ENCODE data around the gene ADAMTS15. TPM values are rescaled to one million over a fixed set of nuclear protein-coding genes. Genes with fewer than 3 reads are reported as not detected.

Gene ADAMTS15
- total RNA-seq, 2 experiments from 2014 or later, result not detected

DNA sequence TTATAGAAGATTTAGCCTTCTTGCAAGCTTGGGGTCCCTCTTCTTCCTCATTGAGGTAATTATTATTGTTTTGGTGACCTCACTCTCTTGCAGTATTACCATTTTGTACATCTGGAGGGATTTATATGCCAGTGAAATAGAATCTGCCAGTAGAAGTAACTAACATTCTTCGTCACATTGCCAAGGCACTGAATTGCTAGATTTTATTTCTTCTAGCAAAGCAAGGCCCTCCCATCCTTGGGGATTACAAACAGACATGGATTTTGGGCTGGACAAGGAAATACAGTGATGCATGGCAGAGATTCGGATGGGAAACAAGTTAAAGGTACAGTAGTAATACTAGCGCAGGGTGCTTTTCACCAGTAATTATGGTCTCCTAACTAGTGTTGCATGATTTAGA, 7.8 kb downstream of the ADAMTS15 start:
- H3K4me3 Mint-ChIP-seq, result no peak overlapping the region
- H3K27ac Mint-ChIP-seq, result no peak overlapping the region
- intact Hi-C loops (cut with micrococcal nuclease), result no loop called here
- H3K27me3 Mint-ChIP-seq (ENCODE audit: low read depth), result peaks cover 5% of the 10 kb centered on the region
- no peaks in the 10 kb centered on the region for H3K36me3 Mint-ChIP-seq (ENCODE audit: low read depth)
- no peaks in the 10 kb centered on the region for H3K9me3 Mint-ChIP-seq
- CTCF ChIA-PET, result interaction anchor here (3.1 kb wide), 1 partner anchor 406 kb away, joined by 11 read pairs; no protein-coding TSS in a partner anchor
- DNase-seq, result no peak
- H3K4me1 Mint-ChIP-seq (ENCODE audit: low read depth), result no peaks in the 10 kb centered on the region

DNA sequence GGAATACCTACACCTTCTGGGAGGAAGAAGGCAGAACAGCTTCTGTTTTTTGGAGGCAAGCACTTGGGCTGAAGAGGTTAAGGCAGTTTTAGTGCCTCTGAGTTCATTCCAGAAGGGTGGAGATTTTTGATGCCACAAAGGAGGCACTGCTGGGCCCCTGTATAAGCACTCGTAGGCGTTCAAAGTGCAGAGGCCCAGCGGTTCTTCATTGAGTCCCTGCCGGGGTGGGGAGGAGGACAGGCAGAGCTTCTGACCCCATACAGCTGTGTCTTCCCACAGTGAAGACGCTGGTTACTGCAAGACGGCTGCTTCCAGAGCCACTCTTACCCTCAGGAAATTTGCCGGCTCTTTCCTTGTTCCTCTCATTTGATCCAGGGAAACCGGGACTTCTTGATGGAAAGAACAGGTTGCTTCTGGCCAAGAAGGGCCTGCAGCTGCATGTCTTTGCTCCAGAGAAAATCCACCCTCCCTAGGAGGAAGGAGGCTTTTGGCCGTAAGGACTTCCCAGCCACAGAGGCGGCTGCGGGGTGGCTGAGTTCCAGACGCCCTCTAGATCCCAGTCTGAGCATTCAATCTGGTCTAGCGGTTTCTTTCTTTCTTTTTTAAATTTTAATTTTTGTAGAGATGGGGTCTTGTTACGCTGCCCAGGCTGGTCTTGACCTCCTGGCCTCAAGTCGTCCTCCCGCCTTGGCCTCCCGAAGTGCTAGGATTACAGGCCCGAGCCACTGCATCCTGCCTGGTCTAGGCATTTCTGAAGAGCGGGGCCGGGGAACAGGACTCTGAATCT, 9.4 kb downstream of the ADAMTS15 start:
- Mint-ChIP-seq H3K4me1 (ENCODE audit: low read depth) (no peaks in the 10 kb centered on the region), H3K4me3 (no peak overlapping the region), H3K36me3 (ENCODE audit: low read depth) (no peaks in the 10 kb centered on the region), H3K9me3 (no peaks in the 10 kb centered on the region), H3K27ac (no peak overlapping the region), H3K27me3 (ENCODE audit: low read depth) (peaks cover 3% of the 10 kb centered on the region)
- CTCF ChIA-PET, result interaction anchor here (3.1 kb wide), 1 partner anchor 405 kb away, joined by 11 read pairs; no protein-coding TSS in a partner anchor
- intact Hi-C loops (cut with micrococcal nuclease), result no loop called here
- no peak for DNase-seq

DNA sequence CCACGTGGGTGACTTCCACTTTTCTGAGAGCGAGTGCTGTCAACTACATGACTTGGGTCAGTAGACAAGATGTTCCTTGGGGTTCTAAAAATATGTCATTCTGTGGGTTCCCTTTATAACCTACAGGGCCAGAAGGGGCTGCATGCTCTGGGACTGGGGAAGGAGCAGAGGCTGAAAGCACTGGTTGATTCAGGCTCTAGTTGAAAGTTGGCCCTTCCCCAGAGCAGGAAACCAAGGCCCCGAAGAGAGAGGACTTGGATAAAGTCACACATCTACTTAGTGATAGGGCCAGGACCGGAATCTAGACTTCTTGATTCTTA, 9.9 kb downstream of the ADAMTS15 start:
- no peaks in the 10 kb centered on the region for H3K4me1 Mint-ChIP-seq (ENCODE audit: low read depth)
- no peak for DNase-seq
- H3K4me3 Mint-ChIP-seq, result no peak overlapping the region
- no peaks in the 10 kb centered on the region for H3K9me3 Mint-ChIP-seq
- intact Hi-C loops (cut with micrococcal nuclease), result no loop called here
- no peaks in the 10 kb centered on the region for H3K36me3 Mint-ChIP-seq (ENCODE audit: low read depth)
- no peak overlapping the region for H3K27ac Mint-ChIP-seq
- peaks cover 3% of the 10 kb centered on the region for H3K27me3 Mint-ChIP-seq (ENCODE audit: low read depth)
- CTCF ChIA-PET, result no interaction called here

DNA sequence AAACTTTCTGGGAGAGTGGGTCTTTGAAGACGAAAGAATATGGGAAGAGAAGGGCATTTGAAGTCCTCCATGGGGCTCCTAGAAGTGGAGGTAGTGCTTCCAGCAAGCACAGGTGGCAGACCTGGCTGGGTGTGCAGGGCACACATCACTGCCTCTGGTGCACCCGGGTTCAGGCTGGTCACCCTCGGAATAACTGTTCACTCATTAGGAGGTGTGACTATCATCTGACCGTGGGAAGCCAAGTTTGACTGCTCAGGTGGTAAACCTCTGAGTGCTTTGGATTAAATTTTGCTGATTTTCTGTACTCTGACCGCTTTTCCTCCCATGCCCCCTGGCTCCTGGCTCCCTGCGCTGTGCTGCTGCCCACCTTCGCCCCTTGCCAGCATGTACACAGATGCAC, 11.1 kb downstream of the ADAMTS15 start:
- CTCF ChIA-PET, result no interaction called here
- H3K36me3 Mint-ChIP-seq (ENCODE audit: low read depth), result no peaks in the 10 kb centered on the region
- H3K9me3 Mint-ChIP-seq, result no peaks in the 10 kb centered on the region
- no peaks in the 10 kb centered on the region for H3K27me3 Mint-ChIP-seq (ENCODE audit: low read depth)
- H3K27ac Mint-ChIP-seq, result no peak overlapping the region
- no peaks in the 10 kb centered on the region for H3K4me1 Mint-ChIP-seq (ENCODE audit: low read depth)
- DNase-seq, result no peak
- intact Hi-C loops (cut with micrococcal nuclease), result no loop called here
- no peak overlapping the region for H3K4me3 Mint-ChIP-seq

DNA sequence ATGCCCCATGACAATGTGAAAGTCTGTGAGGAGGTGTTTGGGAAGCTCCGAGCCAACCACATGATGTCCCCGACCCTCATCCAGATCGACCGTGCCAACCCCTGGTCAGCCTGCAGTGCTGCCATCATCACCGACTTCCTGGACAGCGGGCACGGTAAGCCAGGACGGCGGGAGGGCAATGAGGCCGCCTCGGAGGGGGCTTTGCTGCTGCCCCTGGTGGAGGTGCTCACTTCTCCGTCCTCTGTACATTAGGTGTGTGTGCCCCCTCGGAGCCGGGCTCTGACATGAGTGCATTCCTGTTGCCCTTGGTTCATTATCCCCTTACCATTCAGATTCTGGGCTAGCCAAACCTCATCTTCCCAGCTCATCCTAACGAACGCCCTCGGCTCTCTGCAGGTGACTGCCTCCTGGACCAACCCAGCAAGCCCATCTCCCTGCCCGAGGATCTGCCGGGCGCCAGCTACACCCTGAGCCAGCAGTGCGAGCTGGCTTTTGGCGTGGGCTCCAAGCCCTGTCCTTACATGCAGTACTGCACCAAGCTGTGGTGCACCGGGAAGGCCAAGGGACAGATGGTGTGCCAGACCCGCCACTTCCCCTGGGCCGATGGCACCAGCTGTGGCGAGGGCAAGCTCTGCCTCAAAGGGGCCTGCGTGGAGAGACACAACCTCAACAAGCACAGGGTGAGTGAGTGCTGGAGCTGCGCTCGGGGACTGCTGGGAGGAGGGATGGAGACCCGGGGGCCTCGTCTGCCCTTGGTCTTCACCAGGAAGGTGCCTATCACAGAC, 13.8 kb downstream of the ADAMTS15 start:
- Mint-ChIP-seq H3K27me3 (ENCODE audit: low read depth) (no peaks in the 10 kb centered on the region), H3K9me3 (no peaks in the 10 kb centered on the region), H3K4me1 (ENCODE audit: low read depth) (no peaks in the 10 kb centered on the region), H3K27ac (no peak overlapping the region), H3K4me3 (no peak overlapping the region), H3K36me3 (ENCODE audit: low read depth) (no peaks in the 10 kb centered on the region)
- DNase-seq, result no peak
- intact Hi-C loops (cut with micrococcal nuclease), result no loop called here
- CTCF ChIA-PET, result interaction anchor here (0.6 to 1.3 kb wide), 3 partner anchors 29 to 400 kb away, joined by 3 to 5 read pairs (median 3); no protein-coding TSS in a partner anchor

DNA sequence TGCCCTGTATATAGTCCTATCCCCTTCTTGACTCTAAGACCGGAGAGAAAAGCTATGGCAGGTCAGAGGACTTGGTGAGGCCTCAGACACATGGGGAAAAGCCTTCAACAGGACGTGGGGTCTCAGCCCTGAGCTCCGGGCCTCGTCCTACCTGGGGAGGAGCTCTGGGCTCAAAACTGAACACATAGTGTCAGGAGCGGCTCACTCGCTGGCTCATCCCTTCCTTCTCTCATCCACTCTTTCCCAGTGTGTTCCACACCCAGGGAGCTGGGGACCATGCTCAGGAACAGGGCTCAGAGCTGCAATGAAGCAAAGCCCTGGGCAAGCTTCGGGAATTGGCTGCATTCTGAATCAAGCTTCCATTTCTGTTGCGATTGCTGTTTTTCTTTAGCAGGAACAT, 14.5 kb downstream of the ADAMTS15 start:
- intact Hi-C loops (cut with micrococcal nuclease), result no loop called here
- no peak for DNase-seq
- Mint-ChIP-seq H3K4me1 (ENCODE audit: low read depth) (no peaks in the 10 kb centered on the region), H3K4me3 (no peak overlapping the region), H3K9me3 (no peaks in the 10 kb centered on the region), H3K27me3 (ENCODE audit: low read depth) (no peaks in the 10 kb centered on the region), H3K36me3 (ENCODE audit: low read depth) (no peaks in the 10 kb centered on the region), H3K27ac (no peak overlapping the region)
- CTCF ChIA-PET, result interaction anchor here (0.6 to 1.3 kb wide), 3 partner anchors 28 to 399 kb away, joined by 3 to 5 read pairs (median 3); no protein-coding TSS in a partner anchor

DNA sequence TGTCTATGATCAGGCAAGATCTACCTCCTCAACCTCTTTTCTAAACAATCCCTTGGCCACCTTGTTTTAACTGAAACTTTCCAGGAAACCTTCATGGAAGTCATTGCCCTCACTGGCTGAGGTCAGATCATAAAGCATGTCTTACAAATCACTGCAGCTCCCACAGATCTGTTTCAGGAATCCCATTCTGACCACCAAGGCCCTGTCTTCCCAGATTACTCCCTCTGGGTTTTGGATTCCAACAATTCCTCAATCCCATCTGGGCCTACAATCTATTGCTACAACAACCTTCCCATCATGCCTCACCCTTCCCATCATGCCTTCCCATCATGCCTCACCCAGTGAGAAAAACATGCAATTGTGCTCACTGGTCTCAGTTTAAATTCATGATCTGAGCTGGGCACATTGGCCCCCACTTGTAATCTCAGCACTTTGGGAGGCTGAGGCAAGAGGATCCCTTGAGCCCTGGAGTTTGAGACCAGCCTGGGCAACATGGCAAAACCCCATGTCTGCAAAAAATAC, 15.9 kb downstream of the ADAMTS15 start:
- Mint-ChIP-seq H3K27ac (no peak overlapping the region), H3K36me3 (ENCODE audit: low read depth) (no peaks in the 10 kb centered on the region)

DNA sequence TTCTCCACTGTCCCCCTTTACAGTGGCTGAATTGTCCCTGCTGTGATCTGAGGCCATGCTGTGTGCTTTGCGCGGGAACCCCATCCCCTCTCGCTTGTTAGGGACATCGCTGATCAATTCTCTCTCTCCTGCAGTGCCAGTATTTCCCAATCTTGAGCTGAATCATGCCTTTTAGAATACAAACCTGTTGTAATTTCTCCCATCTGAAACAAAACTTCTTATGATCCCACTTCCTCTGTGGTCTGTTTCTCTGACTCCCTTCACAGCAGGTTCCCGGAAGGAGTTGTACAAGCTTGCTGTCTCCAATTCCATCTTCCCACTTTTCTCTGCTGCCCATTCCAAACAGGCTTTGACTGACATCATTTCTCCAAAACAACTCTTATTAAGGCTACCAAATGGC, 16.8 kb downstream of the ADAMTS15 start:
- CTCF ChIA-PET, result no interaction called here
- Mint-ChIP-seq H3K9me3 (no peaks in the 10 kb centered on the region), H3K27me3 (ENCODE audit: low read depth) (no peaks in the 10 kb centered on the region), H3K36me3 (ENCODE audit: low read depth) (no peaks in the 10 kb centered on the region), H3K4me1 (ENCODE audit: low read depth) (no peaks in the 10 kb centered on the region), H3K4me3 (no peak overlapping the region), H3K27ac (no peak overlapping the region)
- no peak for DNase-seq
- intact Hi-C loops (cut with micrococcal nuclease), result no loop called here

More for the DNA sequence above, 15.9 kb downstream of the ADAMTS15 start:
- no peaks in the 10 kb centered on the region for H3K4me1 Mint-ChIP-seq (ENCODE audit: low read depth)
- no peak for DNase-seq
- CTCF ChIA-PET, result no interaction called here
- no peaks in the 10 kb centered on the region for H3K27me3 Mint-ChIP-seq (ENCODE audit: low read depth)
- no peak overlapping the region for H3K4me3 Mint-ChIP-seq
- H3K9me3 Mint-ChIP-seq, result no peaks in the 10 kb centered on the region
- intact Hi-C loops (cut with micrococcal nuclease), result no loop called here

DNA sequence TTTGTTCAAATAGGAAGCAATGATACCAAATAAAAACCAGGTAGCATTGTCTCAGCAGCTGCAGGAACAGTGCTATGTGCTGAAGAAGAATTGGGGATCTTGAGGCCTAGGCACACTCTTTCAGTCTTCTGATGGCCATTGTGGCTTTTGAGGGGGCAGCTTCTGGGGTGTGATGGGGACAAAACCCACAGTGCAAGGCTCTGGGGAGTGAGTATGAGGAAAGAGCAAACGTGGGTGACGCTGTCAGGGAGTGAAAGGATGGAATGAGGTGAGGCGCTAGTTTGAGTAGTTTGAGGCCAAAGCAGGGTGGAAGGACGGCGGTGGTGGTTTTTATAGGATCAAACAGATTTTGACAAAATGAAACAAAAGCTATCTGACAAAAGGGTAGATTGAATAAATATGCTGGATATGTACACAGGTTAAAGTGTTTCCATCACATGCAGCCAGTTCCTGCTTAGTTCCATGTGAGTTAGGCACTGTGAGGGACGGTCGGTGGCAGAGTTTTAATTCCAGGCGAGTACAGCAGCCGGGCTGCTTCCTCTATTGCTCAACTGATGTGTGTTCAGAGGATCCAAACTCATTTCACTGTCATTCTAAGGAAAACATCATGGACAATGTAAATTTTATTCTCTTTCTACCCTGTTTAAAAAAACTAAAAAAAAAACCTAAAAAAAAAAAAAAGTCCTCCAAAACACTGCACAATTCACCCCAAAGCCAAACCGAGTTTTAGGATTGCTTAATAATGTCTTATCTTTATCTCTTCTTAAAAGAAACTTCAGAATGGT, 18.9 kb downstream of the ADAMTS15 start:
- H3K4me1 Mint-ChIP-seq (ENCODE audit: low read depth), result no peaks in the 10 kb centered on the region
- intact Hi-C loops (cut with micrococcal nuclease), result no loop called here
- no peak for DNase-seq
- CTCF ChIA-PET, result no interaction called here
- no peak overlapping the region for H3K27ac Mint-ChIP-seq
- no peaks in the 10 kb centered on the region for H3K27me3 Mint-ChIP-seq (ENCODE audit: low read depth)
- no peaks in the 10 kb centered on the region for H3K36me3 Mint-ChIP-seq (ENCODE audit: low read depth)
- no peak overlapping the region for H3K4me3 Mint-ChIP-seq
- no peaks in the 10 kb centered on the region for H3K9me3 Mint-ChIP-seq

DNA sequence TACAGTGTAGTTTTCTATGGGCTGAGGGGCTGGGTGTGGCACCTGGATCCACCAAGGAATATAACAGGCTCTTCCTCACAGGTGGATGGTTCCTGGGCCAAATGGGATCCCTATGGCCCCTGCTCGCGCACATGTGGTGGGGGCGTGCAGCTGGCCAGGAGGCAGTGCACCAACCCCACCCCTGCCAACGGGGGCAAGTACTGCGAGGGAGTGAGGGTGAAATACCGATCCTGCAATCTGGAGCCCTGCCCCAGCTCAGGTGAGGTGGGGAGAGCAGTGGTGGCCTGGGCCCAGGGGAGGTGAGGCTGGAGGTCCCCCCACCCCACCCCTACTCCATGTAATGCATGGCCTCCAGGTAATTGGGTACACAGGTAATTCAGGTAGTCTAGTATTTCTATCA, 20.7 kb downstream of the ADAMTS15 start:
- Mint-ChIP-seq H3K4me3 (no peak overlapping the region), H3K36me3 (ENCODE audit: low read depth) (no peaks in the 10 kb centered on the region), H3K27ac (no peak overlapping the region), H3K27me3 (ENCODE audit: low read depth) (no peaks in the 10 kb centered on the region), H3K9me3 (no peaks in the 10 kb centered on the region), H3K4me1 (ENCODE audit: low read depth) (no peaks in the 10 kb centered on the region)
- CTCF ChIA-PET, result interaction anchor here (0.6 kb wide), 1 partner anchor 37 kb away, joined by 3 read pairs; no protein-coding TSS in a partner anchor
- DNase-seq, result no peak
- intact Hi-C loops (cut with micrococcal nuclease), result no loop called here

DNA sequence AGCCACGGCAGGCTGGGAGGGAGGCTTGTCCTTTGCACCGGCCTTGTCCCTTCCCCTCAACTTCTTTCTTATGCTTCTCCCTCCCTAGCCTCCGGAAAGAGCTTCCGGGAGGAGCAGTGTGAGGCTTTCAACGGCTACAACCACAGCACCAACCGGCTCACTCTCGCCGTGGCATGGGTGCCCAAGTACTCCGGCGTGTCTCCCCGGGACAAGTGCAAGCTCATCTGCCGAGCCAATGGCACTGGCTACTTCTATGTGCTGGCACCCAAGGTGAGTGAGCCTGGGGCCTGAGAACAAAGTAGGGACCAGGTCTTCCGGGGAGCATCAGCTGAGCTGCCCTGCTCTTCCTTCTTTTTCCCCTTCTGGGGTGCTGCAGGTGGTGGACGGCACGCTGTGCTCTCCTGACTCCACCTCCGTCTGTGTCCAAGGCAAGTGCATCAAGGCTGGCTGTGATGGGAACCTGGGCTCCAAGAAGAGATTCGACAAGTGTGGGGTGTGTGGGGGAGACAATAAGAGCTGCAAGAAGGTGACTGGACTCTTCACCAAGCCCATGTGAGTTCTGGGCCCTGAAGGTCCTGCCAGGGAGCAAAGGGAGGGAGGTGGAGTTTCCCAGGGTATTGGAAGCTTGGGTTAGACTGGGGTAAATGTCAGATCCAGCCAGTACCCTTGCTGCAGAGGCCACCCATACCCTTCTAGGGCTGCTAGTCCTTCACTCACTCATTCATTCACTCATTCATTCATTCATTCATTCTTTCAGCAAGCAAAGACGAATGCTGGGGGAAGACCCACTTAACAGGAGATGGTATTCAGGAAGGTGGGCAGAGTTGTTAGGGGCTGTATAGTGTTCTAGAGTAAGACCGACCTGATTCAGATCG, 22.6 kb downstream of the ADAMTS15 start:
- DNase-seq, result no peak
- Mint-ChIP-seq H3K36me3 (ENCODE audit: low read depth) (no peaks in the 10 kb centered on the region), H3K4me1 (ENCODE audit: low read depth) (no peaks in the 10 kb centered on the region), H3K4me3 (no peak overlapping the region), H3K9me3 (no peaks in the 10 kb centered on the region), H3K27ac (no peak overlapping the region), H3K27me3 (ENCODE audit: low read depth) (no peaks in the 10 kb centered on the region)
- CTCF ChIA-PET, result no interaction called here
- intact Hi-C loops (cut with micrococcal nuclease), result no loop called here

Measured in activated naive CD4-positive, alpha-beta T cell treated with anti-CD3 and anti-CD28 coated beads for 36 hours (primary cell).